ENCODE data around the gene FKBP10.
A peak's percentile ranks its signal among the peaks of the same experiment; 100 is the strongest.

Gene FKBP10

GRCh38 chr17:41864836-41865595 is 52.2 kb downstream of the FKBP10 start, which contains the start of gene KLHL11:
Gene KLHL11 (minus strand): TSS chr17:41865423. CDS start chr17:41865370, 53 bp downstream.
- peak; percentile 88 to 91 for DNase-seq (ENCODE audit: low read depth in 2 of 2)
- peak within 1 kb of the TSS; percentile 92 to 99 for H3K4me3 ChIP-seq (replicated peaks in 1 of 2; ENCODE audit: low read depth in 2 of 2, low read length in 2 of 2)
- TF ChIP-seq CTCF (IDR thresholded peaks at IDR 0.05; ENCODE audit: low read depth, low read length): no peak

GRCh38 chr17:41865596-41865893 is 52.7 kb downstream of the FKBP10 start:
- DNase-seq (ENCODE audit: low read depth in 2 of 2): no peak
- H3K4me3 ChIP-seq (replicated peaks in 1 of 2; ENCODE audit: low read depth in 2 of 2, low read length in 2 of 2): peak overlapping the region; percentile 13 to 38
- TF ChIP-seq CTCF (IDR thresholded peaks at IDR 0.05; ENCODE audit: low read depth, low read length): no peak

GRCh38 chr17:41868568-41868967 is 55.8 kb downstream of the FKBP10 start:
- H3K4me3 ChIP-seq (replicated peaks in 1 of 2; ENCODE audit: low read depth in 2 of 2, low read length in 2 of 2): no peak overlapping the region
- DNase-seq (ENCODE audit: low read depth in 2 of 2): no peak
- no peak for TF ChIP-seq CTCF (IDR thresholded peaks at IDR 0.05; ENCODE audit: low read depth, low read length)

- no peak overlapping the region for H3K4me3 ChIP-seq (replicated peaks in 1 of 2; ENCODE audit: low read depth in 2 of 2, low read length in 2 of 2)
- no peak for DNase-seq (ENCODE audit: low read depth in 2 of 2)
- no peak for TF ChIP-seq CTCF (IDR thresholded peaks at IDR 0.05; ENCODE audit: low read depth, low read length)
Observed at GRCh38 chr17:41869426-41869825, 56.6 kb downstream of the FKBP10 start.

GRCh38 chr17:41870097-41870496 is 57.3 kb downstream of the FKBP10 start:
- no peak overlapping the region for H3K4me3 ChIP-seq (replicated peaks in 1 of 2; ENCODE audit: low read depth in 2 of 2, low read length in 2 of 2)
- DNase-seq (ENCODE audit: low read depth in 2 of 2): no peak
- TF ChIP-seq CTCF (IDR thresholded peaks at IDR 0.05; ENCODE audit: low read depth, low read length): no peak

GRCh38 chr17:41870627-41871026 is 57.8 kb downstream of the FKBP10 start:
- no peak overlapping the region for H3K4me3 ChIP-seq (replicated peaks in 1 of 2; ENCODE audit: low read depth in 2 of 2, low read length in 2 of 2)
- peak in 1 of 2 donors; percentile 29 for DNase-seq (ENCODE audit: low read depth in 2 of 2)
- no peak for TF ChIP-seq CTCF (IDR thresholded peaks at IDR 0.05; ENCODE audit: low read depth, low read length)

GRCh38 chr17:41871789-41872188 is 59.0 kb downstream of the FKBP10 start:
- no peak for DNase-seq (ENCODE audit: low read depth in 2 of 2)
- no peak for TF ChIP-seq CTCF (IDR thresholded peaks at IDR 0.05; ENCODE audit: low read depth, low read length)
- no peak overlapping the region for H3K4me3 ChIP-seq (replicated peaks in 1 of 2; ENCODE audit: low read depth in 2 of 2, low read length in 2 of 2)
